ENCODE results near the gene TTLL5. TPM values are rescaled to one million over a fixed set of nuclear protein-coding genes. Genes with fewer than 3 reads are reported as not detected.

The TTLL5 gene
- total and polyA plus RNA-seq, 10 of the 15 experiments (the other 5 are each of a cell fraction or from before 2014, with no cell fraction given): 3.2 to 25.9 (median 13.8) TPM

- FAIRE-seq (no peak), DNase-seq (ENCODE audit: low read depth, low spot score) (no peak), ATAC-seq (no peak)
- Histone ChIP-seq H3K4me1 (ENCODE audit: control insufficient read depth, insufficient read depth, low read length) (peaks cover 9% of the 10 kb centered on the region), H3K27ac (ENCODE audit: control insufficient read depth, insufficient read depth) (no peak overlapping the region), H3K36me3 (ENCODE audit: control insufficient read depth in 2 of 2, insufficient read depth in 2 of 2, low read length in 1 of 2) (no peaks in the 10 kb centered on the region), H4K20me1 (ENCODE audit: control insufficient read depth, insufficient read depth) (no peaks in the 10 kb centered on the region), H3K4me3 (no peak overlapping the region), H3K4me2 (ENCODE audit: control insufficient read depth, insufficient read depth) (no peak overlapping the region), H3K27me3 (replicated peaks in 1 of 2; ENCODE audit: control insufficient read depth in 2 of 2, insufficient read depth in 2 of 2, low read length in 1 of 2) (no peaks in the 10 kb centered on the region), H3K9me3 (replicated peaks; ENCODE audit: control insufficient read depth, insufficient read depth, low read length) (no peaks in the 10 kb centered on the region), H2AFZ (ENCODE audit: control insufficient read depth, low read depth, low read length) (no peak overlapping the region), H3K79me2 (ENCODE audit: control insufficient read depth, insufficient read depth, low read length) (no peaks in the 10 kb centered on the region), H3K9ac (ENCODE audit: control insufficient read depth, insufficient read depth, low read length) (no peak overlapping the region)
- ChIA-PET CTCF (interaction anchor here (1.3 to 2.7 kb wide), 3 partner anchors 8 to 263 kb away, joined by 4 to 10 read pairs (median 10); partner anchors contain the start of gene TGFB3), POLR2A (interaction anchor here (0.7 to 0.8 kb wide), 2 partner anchors 12 to 190 kb away, joined by 3 read pairs; no protein-coding TSS in a partner anchor), RAD21 (ENCODE audit: unreplicated experiment) (interaction anchor here (1.1 kb wide), 1 partner anchor 65 kb away, joined by 3 read pairs; no protein-coding TSS in a partner anchor), SMC1A (ENCODE audit: uncharacterized antibody, unreplicated experiment) (interaction anchor here (1.8 kb wide), 1 partner anchor 65 kb away, joined by 7 read pairs; no protein-coding TSS in a partner anchor)
- WGBS (ENCODE audit: insufficient coverage, insufficient replicate concordance, low lambda C conversion rate, missing lambda C conversion rate): 91% methylated on average over 15 of the region's 15 CpGs
- no TSS peak for BruUV-seq (replicated peaks)
- in situ Hi-C loops (cut with MboI): no loop called here
- intact Hi-C loops (cut with micrococcal nuclease; ENCODE audit: unreplicated experiment): loop anchor here (10.0 kb wide), 1 partner anchor 797 kb away; the partner anchor contains the start of gene TMED10
- TF ChIP-seq ESRRA (IDR thresholded peaks at IDR 0.05; ENCODE audit: low read length): no peak
- no peak for TF ChIP-seq HDAC2 (IDR thresholded peaks at IDR 0.05)
- TF ChIP-seq BACH1 (IDR thresholded peaks at IDR 0.05; ENCODE audit: borderline replicate concordance): no peak
- TF ChIP-seq, protein P1, sequence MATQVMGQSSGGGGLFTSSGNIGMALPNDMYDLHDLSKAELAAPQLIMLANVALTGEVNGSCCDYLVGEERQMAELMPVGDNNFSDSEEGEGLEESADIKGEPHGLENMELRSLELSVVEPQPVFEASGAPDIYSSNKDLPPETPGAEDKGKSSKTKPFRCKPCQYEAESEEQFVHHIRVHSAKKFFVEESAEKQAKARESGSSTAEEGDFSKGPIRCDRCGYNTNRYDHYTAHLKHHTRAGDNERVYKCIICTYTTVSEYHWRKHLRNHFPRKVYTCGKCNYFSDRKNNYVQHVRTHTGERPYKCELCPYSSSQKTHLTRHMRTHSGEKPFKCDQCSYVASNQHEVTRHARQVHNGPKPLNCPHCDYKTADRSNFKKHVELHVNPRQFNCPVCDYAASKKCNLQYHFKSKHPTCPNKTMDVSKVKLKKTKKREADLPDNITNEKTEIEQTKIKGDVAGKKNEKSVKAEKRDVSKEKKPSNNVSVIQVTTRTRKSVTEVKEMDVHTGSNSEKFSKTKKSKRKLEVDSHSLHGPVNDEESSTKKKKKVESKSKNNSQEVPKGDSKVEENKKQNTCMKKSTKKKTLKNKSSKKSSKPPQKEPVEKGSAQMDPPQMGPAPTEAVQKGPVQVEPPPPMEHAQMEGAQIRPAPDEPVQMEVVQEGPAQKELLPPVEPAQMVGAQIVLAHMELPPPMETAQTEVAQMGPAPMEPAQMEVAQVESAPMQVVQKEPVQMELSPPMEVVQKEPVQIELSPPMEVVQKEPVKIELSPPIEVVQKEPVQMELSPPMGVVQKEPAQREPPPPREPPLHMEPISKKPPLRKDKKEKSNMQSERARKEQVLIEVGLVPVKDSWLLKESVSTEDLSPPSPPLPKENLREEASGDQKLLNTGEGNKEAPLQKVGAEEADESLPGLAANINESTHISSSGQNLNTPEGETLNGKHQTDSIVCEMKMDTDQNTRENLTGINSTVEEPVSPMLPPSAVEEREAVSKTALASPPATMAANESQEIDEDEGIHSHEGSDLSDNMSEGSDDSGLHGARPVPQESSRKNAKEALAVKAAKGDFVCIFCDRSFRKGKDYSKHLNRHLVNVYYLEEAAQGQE (IDR thresholded peaks at IDR 0.05; ENCODE audit: low read depth, low read length): no peak
- no peak for TF ChIP-seq FOS (IDR thresholded peaks at IDR 0.05; ENCODE audit: borderline replicate concordance, extremely low read depth, insufficient read length)
- no peak for TF ChIP-seq STAT1 (conservative IDR thresholded peaks at IDR 0.05)
- TF ChIP-seq, protein P2, sequence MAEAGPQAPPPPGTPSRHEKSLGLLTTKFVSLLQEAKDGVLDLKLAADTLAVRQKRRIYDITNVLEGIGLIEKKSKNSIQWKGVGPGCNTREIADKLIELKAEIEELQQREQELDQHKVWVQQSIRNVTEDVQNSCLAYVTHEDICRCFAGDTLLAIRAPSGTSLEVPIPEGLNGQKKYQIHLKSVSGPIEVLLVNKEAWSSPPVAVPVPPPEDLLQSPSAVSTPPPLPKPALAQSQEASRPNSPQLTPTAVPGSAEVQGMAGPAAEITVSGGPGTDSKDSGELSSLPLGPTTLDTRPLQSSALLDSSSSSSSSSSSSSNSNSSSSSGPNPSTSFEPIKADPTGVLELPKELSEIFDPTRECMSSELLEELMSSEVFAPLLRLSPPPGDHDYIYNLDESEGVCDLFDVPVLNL (IDR thresholded peaks at IDR 0.05; ENCODE audit: low read depth, low read length): no peak
- no peak for TF ChIP-seq GATAD2B (conservative IDR thresholded peaks at IDR 0.05; ENCODE audit: low read depth)
- TF ChIP-seq JUND (IDR thresholded peaks at IDR 0.05; ENCODE audit: low read depth, low read length): no peak
- no peak for TF ChIP-seq MYC (IDR thresholded peaks at IDR 0.05; ENCODE audit: insufficient read depth, insufficient read length, insufficient replicate concordance, low read length, severe bottlenecking)
- TF ChIP-seq RAD51 (IDR thresholded peaks at IDR 0.05): no peak
- no peak for TF ChIP-seq ZNF592 (IDR thresholded peaks at IDR 0.05)
Measured at GRCh38 chr14:75971509-75971908, 310.5 kb downstream of the TTLL5 start.
